Daoy (cell line): ENCODE measurements around the gene CTDP1. TPM values are rescaled to one million over a fixed set of nuclear protein-coding genes. Genes with fewer than 3 reads are reported as not detected.
"Not testable (repeated sequence)": the region's sequence is repeated elsewhere in the genome, so short reads cannot be mapped to it uniquely, and the experiment has no call there.

Source experiments
- DNase-seq: peaks from one replicate; pipeline ENCODE4 v3.0.0-alpha.2; 2015; ENCODE audit warnings: low read depth
- total RNA-seq: library from RNA; depleted of rRNA; stranded (reverse); fragments of >200 nt; shearing (Covaris generic); gene quantifications from 2 replicates; pipeline ENCODE4 v1.2.3, GENCODE V29; 2014

Gene CTDP1
- total RNA-seq, 1 experiment from 2014 or later = 13.9 TPM

- no peak for DNase-seq
These were observed 43.4 kb downstream of the CTDP1 start for GRCh38 chr18:79723036-79723435.

- DNase-seq = no peak
These were observed 44.0 kb downstream of the CTDP1 start for GRCh38 chr18:79723628-79724027.

- no peak for DNase-seq
These were observed 44.9 kb downstream of the CTDP1 start for GRCh38 chr18:79724299-79725080.

- DNase-seq = no peak
These were observed 45.9 kb downstream of the CTDP1 start for GRCh38 chr18:79725486-79725885.

GRCh38 chr18:79726721-79727120 is 47.1 kb downstream of the CTDP1 start:
- no peak for DNase-seq

GRCh38 chr18:79727211-79727610 is 47.6 kb downstream of the CTDP1 start:
- no peak for DNase-seq

GRCh38 chr18:79728931-79729586 is 49.5 kb downstream of the CTDP1 start:
- DNase-seq = no peak

GRCh38 chr18:79729611-79730010 is 50.0 kb downstream of the CTDP1 start:
- no peak for DNase-seq

GRCh38 chr18:79730804-79731203 is 51.2 kb downstream of the CTDP1 start:
- DNase-seq = no peak

- not testable (repeated sequence) for DNase-seq
These were observed 52.5 kb downstream of the CTDP1 start for GRCh38 chr18:79731881-79732720.

GRCh38 chr18:79732721-79733025 is 53.1 kb downstream of the CTDP1 start:
- DNase-seq = no peak

- no peak for DNase-seq
These were observed 53.6 kb downstream of the CTDP1 start for GRCh38 chr18:79733135-79733701.

GRCh38 chr18:79733986-79734770 is 54.6 kb downstream of the CTDP1 start:
- DNase-seq = no peak

- DNase-seq = no peak
These were observed 55.7 kb downstream of the CTDP1 start for GRCh38 chr18:79735071-79735980.

GRCh38 chr18:79736230-79736629 is 56.6 kb downstream of the CTDP1 start:
- DNase-seq = no peak

GRCh38 chr18:79736846-79737245 is 57.2 kb downstream of the CTDP1 start:
- no peak for DNase-seq

- DNase-seq = no peak
These were observed 57.8 kb downstream of the CTDP1 start for GRCh38 chr18:79737426-79737825.

GRCh38 chr18:79738041-79738461 is 58.4 kb downstream of the CTDP1 start:
- DNase-seq = no peak

- no peak for DNase-seq
These were observed 59.2 kb downstream of the CTDP1 start for GRCh38 chr18:79738581-79739439.

- DNase-seq = no peak
These were observed 59.8 kb downstream of the CTDP1 start for GRCh38 chr18:79739440-79739778.
